ENCODE data around the gene MED13.

The MED13 gene

GRCh38 chr17:62101090-62101489, 36.0 kb upstream of the MED13 start:
- TF ChIP-seq TAF1 (IDR thresholded peaks at IDR 0.05; ENCODE audit: borderline replicate concordance, low read depth, low read length) (no peak), POLR2A (IDR thresholded peaks at IDR 0.05; ENCODE audit: low read depth, low read length) (no peak), POLR2AphosphoS5 (IDR thresholded peaks at IDR 0.05; ENCODE audit: low read depth, low read length) (no peak)
- no peak for FAIRE-seq
- DNase-seq (ENCODE audit: insufficient read length), result no peak

- TF ChIP-seq POLR2A (IDR thresholded peaks at IDR 0.05; ENCODE audit: low read depth, low read length) (no peak), TAF1 (IDR thresholded peaks at IDR 0.05; ENCODE audit: borderline replicate concordance, low read depth, low read length) (no peak), POLR2AphosphoS5 (IDR thresholded peaks at IDR 0.05; ENCODE audit: low read depth, low read length) (no peak)
- no peak for FAIRE-seq
Measured at GRCh38 chr17:62100055-62100454, 35.0 kb upstream of the MED13 start.

GRCh38 chr17:62099532-62099931, 34.5 kb upstream of the MED13 start:
- FAIRE-seq, result no peak

More at GRCh38 chr17:62100055-62100454, 35.0 kb upstream of the MED13 start:
- DNase-seq (ENCODE audit: insufficient read length), result no peak

GRCh38 chr17:62098623-62099231, 33.6 kb upstream of the MED13 start:
- TF ChIP-seq POLR2AphosphoS5 (IDR thresholded peaks at IDR 0.05; ENCODE audit: low read depth, low read length), result no peak
- TF ChIP-seq POLR2A (IDR thresholded peaks at IDR 0.05; ENCODE audit: low read depth, low read length), result 0 out of 2 replicates have a peak, but pooled peaks have one; percentile 21
- TF ChIP-seq TAF1 (IDR thresholded peaks at IDR 0.05; ENCODE audit: borderline replicate concordance, low read depth, low read length), result no peak
- DNase-seq (ENCODE audit: insufficient read length) (peak; percentile 48), FAIRE-seq (peak; percentile 95)

More at GRCh38 chr17:62099532-62099931, 34.5 kb upstream of the MED13 start:
- no peak for DNase-seq (ENCODE audit: insufficient read length)
- TF ChIP-seq POLR2A (IDR thresholded peaks at IDR 0.05; ENCODE audit: low read depth, low read length), result no peak
- no peak for TF ChIP-seq POLR2AphosphoS5 (IDR thresholded peaks at IDR 0.05; ENCODE audit: low read depth, low read length)

GRCh38 chr17:62096401-62096670, 31.3 kb upstream of the MED13 start:
- DNase-seq (ENCODE audit: insufficient read length), result no peak
- no peak for FAIRE-seq
- TF ChIP-seq POLR2AphosphoS5 (IDR thresholded peaks at IDR 0.05; ENCODE audit: low read depth, low read length) (no peak), TAF1 (IDR thresholded peaks at IDR 0.05; ENCODE audit: borderline replicate concordance, low read depth, low read length) (no peak), POLR2A (IDR thresholded peaks at IDR 0.05; ENCODE audit: low read depth, low read length) (no peak)

- no peak for FAIRE-seq
- TF ChIP-seq POLR2A (IDR thresholded peaks at IDR 0.05; ENCODE audit: low read depth, low read length) (no peak), POLR2AphosphoS5 (IDR thresholded peaks at IDR 0.05; ENCODE audit: low read depth, low read length) (no peak), TAF1 (IDR thresholded peaks at IDR 0.05; ENCODE audit: borderline replicate concordance, low read depth, low read length) (no peak)
- DNase-seq (ENCODE audit: insufficient read length), result no peak
Measured at GRCh38 chr17:62094175-62094574, 29.1 kb upstream of the MED13 start.

GRCh38 chr17:62093188-62094155, 28.4 kb upstream of the MED13 start:
- TF ChIP-seq POLR2AphosphoS5 (IDR thresholded peaks at IDR 0.05; ENCODE audit: low read depth, low read length), result peak; percentile 50; the same call in 1 of the 2 replicates
- peak; percentile 65 for TF ChIP-seq POLR2A (IDR thresholded peaks at IDR 0.05; ENCODE audit: low read depth, low read length)
- no peak for TF ChIP-seq TAF1 (IDR thresholded peaks at IDR 0.05; ENCODE audit: borderline replicate concordance, low read depth, low read length)
- FAIRE-seq (peak; percentile 87), DNase-seq (ENCODE audit: insufficient read length) (peak; percentile 34)

GRCh38 chr17:62092784-62093183, 27.7 kb upstream of the MED13 start:
- TF ChIP-seq POLR2A (IDR thresholded peaks at IDR 0.05; ENCODE audit: low read depth, low read length) (no peak), TAF1 (IDR thresholded peaks at IDR 0.05; ENCODE audit: borderline replicate concordance, low read depth, low read length) (no peak), POLR2AphosphoS5 (IDR thresholded peaks at IDR 0.05; ENCODE audit: low read depth, low read length) (no peak)
- FAIRE-seq, result no peak

GRCh38 chr17:62091804-62092203, 26.7 kb upstream of the MED13 start:
- FAIRE-seq, result no peak

More at GRCh38 chr17:62092784-62093183, 27.7 kb upstream of the MED13 start:
- DNase-seq (ENCODE audit: insufficient read length), result no peak

GRCh38 chr17:62090868-62091267, 25.8 kb upstream of the MED13 start:
- DNase-seq (ENCODE audit: insufficient read length), result no peak
- TF ChIP-seq POLR2A (IDR thresholded peaks at IDR 0.05; ENCODE audit: low read depth, low read length), result no peak
- TF ChIP-seq TAF1 (IDR thresholded peaks at IDR 0.05; ENCODE audit: borderline replicate concordance, low read depth, low read length), result no peak
- TF ChIP-seq POLR2AphosphoS5 (IDR thresholded peaks at IDR 0.05; ENCODE audit: low read depth, low read length), result no peak
- FAIRE-seq, result no peak

More at GRCh38 chr17:62091804-62092203, 26.7 kb upstream of the MED13 start:
- no peak for DNase-seq (ENCODE audit: insufficient read length)
- no peak for TF ChIP-seq POLR2A (IDR thresholded peaks at IDR 0.05; ENCODE audit: low read depth, low read length)
- TF ChIP-seq POLR2AphosphoS5 (IDR thresholded peaks at IDR 0.05; ENCODE audit: low read depth, low read length), result no peak
- no peak for TF ChIP-seq TAF1 (IDR thresholded peaks at IDR 0.05; ENCODE audit: borderline replicate concordance, low read depth, low read length)

GRCh38 chr17:62090021-62090824, 25.1 kb upstream of the MED13 start:
- DNase-seq (ENCODE audit: insufficient read length) (no peak), FAIRE-seq (no peak)
- no peak for TF ChIP-seq POLR2A (IDR thresholded peaks at IDR 0.05; ENCODE audit: low read depth, low read length)
- TF ChIP-seq TAF1 (IDR thresholded peaks at IDR 0.05; ENCODE audit: borderline replicate concordance, low read depth, low read length), result no peak
- no peak for TF ChIP-seq POLR2AphosphoS5 (IDR thresholded peaks at IDR 0.05; ENCODE audit: low read depth, low read length)

All from GM12892 (cell line).